GM23338 (cell line): ENCODE data around the gene PYDC2. TPM values are rescaled to one million over a fixed set of nuclear protein-coding genes. Genes with fewer than 3 reads are reported as not detected.

Experiments used
- ATAC-seq: fragments of 200-7000 bp; cut with Tn5 transposase; 3 replicates; pipeline ENCODE4 v1.9.1; 2020
- DNase-seq: peaks from one replicate; pipeline ENCODE4 v3.0.0-alpha.2; 2015; ENCODE audit warnings: low spot score
- H2AFZ ChIP-seq: fragments of 200-600 bp; sonication (generic); 2 replicates; pipeline ENCODE4 v1.8.0; 2016; ENCODE audit warnings: antibody characterized with exemption, mild to moderate bottlenecking, moderate library complexity
- H3F3A ChIP-seq: fragments of 200-600 bp; sonication (generic); replicated peaks from 2 replicates; pipeline ENCODE4 v1.8.0; 2017; ENCODE audit warnings: antibody characterized with exemption, mixed run types, low read depth
- H3K27ac ChIP-seq: fragments of 200-600 bp; sonication (generic); 2 replicates; pipeline ENCODE4 v1.6.1; 2016; ENCODE audit warnings: low read depth
- H3K27me3 ChIP-seq: fragments of 200-600 bp; sonication (generic); 2 replicates; pipeline ENCODE4 v1.8.0; 2016; ENCODE audit warnings: mild to moderate bottlenecking, mixed run types, moderate library complexity; ENCODE audit not compliant: insufficient read depth
- H3K36me3 ChIP-seq: fragments of 200-600 bp; sonication (generic); 2 replicates; pipeline ENCODE4 v1.8.0; 2016; ENCODE audit warnings: mild to moderate bottlenecking; ENCODE audit not compliant: insufficient read depth
- H3K4me1 ChIP-seq: fragments of 200-600 bp; sonication (generic); 2 replicates; pipeline ENCODE4 v1.8.0; 2016; ENCODE audit warnings: mild to moderate bottlenecking, moderate library complexity; ENCODE audit not compliant: insufficient read depth
- H3K4me2 ChIP-seq: fragments of 200-600 bp; sonication (generic); 2 replicates; pipeline ENCODE4 v1.7.1; 2017; ENCODE audit warnings: mixed run types
- H3K4me3 ChIP-seq: fragments of 200-600 bp; sonication (generic); 2 replicates; pipeline ENCODE4 v1.6.1; 2016; ENCODE audit warnings: mixed run types
- H3K79me2 ChIP-seq: fragments of 200-600 bp; sonication (generic); replicated peaks from 2 replicates; pipeline ENCODE4 v1.8.0; 2017; ENCODE audit warnings: mild to moderate bottlenecking; ENCODE audit not compliant: insufficient read depth
- H3K9me2 ChIP-seq: fragments of 200-600 bp; sonication (generic); 2 replicates; pipeline ENCODE4 v1.8.0; 2017; ENCODE audit not compliant: insufficient read depth
- H4K20me1 ChIP-seq: fragments of 200-600 bp; sonication (generic); replicated peaks from 2 replicates; pipeline ENCODE4 v1.8.0; 2017; ENCODE audit warnings: mild to moderate bottlenecking; ENCODE audit not compliant: insufficient read depth
- H3K27ac Mint-ChIP-seq: 2 replicates; pipeline ENCODE4 v1.8.0; 2020; ENCODE audit warnings: inconsistent platforms, mild to moderate bottlenecking, moderate library complexity, mixed read lengths
- H3K27me3 Mint-ChIP-seq: 3 replicates; pipeline ENCODE4 v1.8.0; 2022; ENCODE audit warnings: low read depth, mild to moderate bottlenecking, moderate library complexity, mixed read lengths, inconsistent platforms; ENCODE audit not compliant: insufficient read depth, poor library complexity
- H3K36me3 Mint-ChIP-seq: 3 replicates; pipeline ENCODE4 v1.8.0; 2021; ENCODE audit warnings: low read depth, mild to moderate bottlenecking, inconsistent platforms, moderate library complexity, mixed read lengths
- H3K4me1 Mint-ChIP-seq: 3 replicates; pipeline ENCODE4 v1.8.0; 2020; ENCODE audit warnings: mild to moderate bottlenecking, inconsistent platforms, mixed read lengths
- H3K4me3 Mint-ChIP-seq: 3 replicates; pipeline ENCODE4 v1.8.0; 2021; ENCODE audit warnings: moderate library complexity, mild to moderate bottlenecking, inconsistent platforms, mixed read lengths
- H3K9me3 Mint-ChIP-seq: 3 replicates; pipeline ENCODE4 v1.8.0; 2020; ENCODE audit warnings: moderate library complexity, mild to moderate bottlenecking, inconsistent platforms, mixed read lengths
- CREB1 ChIP-seq: fragments of 250-450 bp; sonication (Bioruptor Pico); IDR thresholded peaks from 2 replicates; pipeline ENCODE4 v1.5.0; 2020; ENCODE audit warnings: low read depth, mild to moderate bottlenecking, moderate library complexity
- EZH2 ChIP-seq: fragments of 200-600 bp; sonication (generic); IDR thresholded peaks from one replicate; pipeline ENCODE4 v1.8.0; 2017; ENCODE audit warnings: antibody characterized with exemption, mild to moderate bottlenecking, low read depth; ENCODE audit not compliant: unreplicated experiment
- EZH2phosphoT487 ChIP-seq: fragments of 200-600 bp; sonication (generic); IDR thresholded peaks from one replicate; pipeline ENCODE4 v1.8.1; 2018; ENCODE audit warnings: antibody characterized with exemption; ENCODE audit not compliant: unreplicated experiment
- JUNB ChIP-seq: IDR thresholded peaks from one replicate; pipeline ENCODE4 v1.6.1; 2016; ENCODE audit warnings: antibody characterized with exemption; ENCODE audit not compliant: unreplicated experiment
- NANOG ChIP-seq: IDR thresholded peaks from 2 replicates; pipeline ENCODE4 v1.6.1; 2016; ENCODE audit warnings: antibody characterized with exemption, borderline replicate concordance
- POLR2AphosphoS5 ChIP-seq: IDR thresholded peaks from 2 replicates; pipeline ENCODE4 v1.6.1; 2016; ENCODE audit warnings: antibody characterized with exemption, low read depth
- STAT1 ChIP-seq: IDR thresholded peaks from one replicate; pipeline ENCODE4 v1.6.1; 2016; ENCODE audit warnings: antibody characterized with exemption; ENCODE audit not compliant: unreplicated experiment
- ZNF114 ChIP-seq: fragments of 250-450 bp; sonication (Bioruptor Pico); IDR thresholded peaks from 2 replicates; pipeline ENCODE4 v1.5.0; 2020; ENCODE audit warnings: mild to moderate bottlenecking, moderate library complexity
- ZNF331 ChIP-seq: fragments of 250-450 bp; sonication (Bioruptor Pico); IDR thresholded peaks from 2 replicates; pipeline ENCODE4 v1.5.0; 2020; ENCODE audit warnings: low read depth, mild to moderate bottlenecking, moderate library complexity
- polyA plus RNA-seq: library from polyadenylated mRNA; unstranded; fragments of >200 nt; fragmentation: Nextera tagmentation; extraction: Ambion mirVana; gene quantifications from 2 replicates; pipeline ENCODE4 v1.2.1, GENCODE V29; 2016
- total RNA-seq: library from RNA; depleted of rRNA; stranded (reverse); fragments of >200 nt; shearing (Covaris generic); gene quantifications from 2 replicates; pipeline ENCODE4 v1.2.3, GENCODE V29; 2014
- TF ChIP-seq, protein P1 (sequence below): IDR thresholded peaks from one replicate; pipeline ENCODE4 v1.6.1; 2018; ENCODE audit warnings: antibody characterized with exemption; ENCODE audit not compliant: unreplicated experiment
- TF ChIP-seq, protein P2 (sequence below): IDR thresholded peaks from 2 replicates; pipeline ENCODE4 v1.6.1; 2016; ENCODE audit warnings: antibody characterized with exemption
- TF ChIP-seq, protein P3 (sequence below), 2 experiments: fragments of 200-600 bp in 1 of 2; sonication (generic) in 1 of 2; conservative IDR thresholded peaks; 2 replicates each; pipeline versions ENCODE4 v1.5.1 to v1.6.1; 2016 to 2017; ENCODE audit warnings: antibody characterized with exemption in 2 of 2, low read depth in 2 of 2, mild to moderate bottlenecking in 2 of 2, moderate library complexity in 1 of 2
- TF ChIP-seq, protein P4 (sequence below): fragments of 250-450 bp; sonication (Bioruptor Pico); IDR thresholded peaks from 2 replicates; pipeline ENCODE4 v1.5.0; 2020; ENCODE audit warnings: mild to moderate bottlenecking, moderate library complexity

PYDC2 gene
- total and polyA plus RNA-seq, 2 experiments from 2014 or later, result not detected

DNA sequence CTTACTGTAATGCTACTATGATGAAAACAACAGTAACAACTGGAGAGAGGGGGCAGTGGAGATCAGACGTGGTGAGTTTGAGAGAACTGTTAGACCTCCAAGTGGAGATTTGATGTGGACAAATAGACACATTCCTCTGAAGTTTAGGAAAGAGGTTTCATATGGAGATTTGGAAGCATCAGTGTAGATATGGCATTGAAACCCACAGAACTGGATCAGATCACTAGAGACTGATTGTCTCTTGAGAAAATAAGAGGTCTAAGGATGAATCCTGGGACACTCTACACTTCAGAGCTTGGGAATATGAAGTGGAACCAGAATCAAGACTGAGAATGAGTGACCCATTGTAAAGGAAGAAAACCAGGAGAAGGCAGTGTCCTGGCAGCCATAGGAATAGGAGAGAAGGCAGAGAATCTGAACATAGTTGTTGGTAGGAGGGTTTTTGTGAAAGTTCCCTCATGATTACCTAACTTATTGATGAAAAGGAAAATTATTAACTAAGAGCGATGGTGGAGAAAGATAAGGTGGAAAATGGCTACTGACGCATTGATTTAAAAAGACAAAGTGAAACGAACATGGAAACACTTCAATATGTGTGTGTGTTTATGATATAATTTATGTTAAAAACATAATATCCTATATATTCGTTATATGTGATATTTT, 29.7 kb upstream of the PYDC2 start:
- Histone ChIP-seq H2AFZ (no peak overlapping the region), H3K36me3 (no peaks in the 10 kb centered on the region), H3K27ac (no peak overlapping the region), H3F3A (no peaks in the 10 kb centered on the region), H3K4me2 (no peak overlapping the region), H3K4me3 (no peak overlapping the region), H4K20me1 (no peaks in the 10 kb centered on the region), H3K27me3 (no peaks in the 10 kb centered on the region), H3K9me2 (no peaks in the 10 kb centered on the region), H3K4me1 (no peaks in the 10 kb centered on the region), H3K79me2 (no peaks in the 10 kb centered on the region)
- ATAC-seq (no peak), DNase-seq (no peak)
- Mint-ChIP-seq H3K27ac (no peak overlapping the region), H3K27me3 (no peaks in the 10 kb centered on the region), H3K9me3 (no peaks in the 10 kb centered on the region), H3K36me3 (no peaks in the 10 kb centered on the region), H3K4me1 (no peaks in the 10 kb centered on the region), H3K4me3 (no peak overlapping the region)
- no peak for TF ChIP-seq POLR2AphosphoS5
- TF ChIP-seq, protein P1, sequence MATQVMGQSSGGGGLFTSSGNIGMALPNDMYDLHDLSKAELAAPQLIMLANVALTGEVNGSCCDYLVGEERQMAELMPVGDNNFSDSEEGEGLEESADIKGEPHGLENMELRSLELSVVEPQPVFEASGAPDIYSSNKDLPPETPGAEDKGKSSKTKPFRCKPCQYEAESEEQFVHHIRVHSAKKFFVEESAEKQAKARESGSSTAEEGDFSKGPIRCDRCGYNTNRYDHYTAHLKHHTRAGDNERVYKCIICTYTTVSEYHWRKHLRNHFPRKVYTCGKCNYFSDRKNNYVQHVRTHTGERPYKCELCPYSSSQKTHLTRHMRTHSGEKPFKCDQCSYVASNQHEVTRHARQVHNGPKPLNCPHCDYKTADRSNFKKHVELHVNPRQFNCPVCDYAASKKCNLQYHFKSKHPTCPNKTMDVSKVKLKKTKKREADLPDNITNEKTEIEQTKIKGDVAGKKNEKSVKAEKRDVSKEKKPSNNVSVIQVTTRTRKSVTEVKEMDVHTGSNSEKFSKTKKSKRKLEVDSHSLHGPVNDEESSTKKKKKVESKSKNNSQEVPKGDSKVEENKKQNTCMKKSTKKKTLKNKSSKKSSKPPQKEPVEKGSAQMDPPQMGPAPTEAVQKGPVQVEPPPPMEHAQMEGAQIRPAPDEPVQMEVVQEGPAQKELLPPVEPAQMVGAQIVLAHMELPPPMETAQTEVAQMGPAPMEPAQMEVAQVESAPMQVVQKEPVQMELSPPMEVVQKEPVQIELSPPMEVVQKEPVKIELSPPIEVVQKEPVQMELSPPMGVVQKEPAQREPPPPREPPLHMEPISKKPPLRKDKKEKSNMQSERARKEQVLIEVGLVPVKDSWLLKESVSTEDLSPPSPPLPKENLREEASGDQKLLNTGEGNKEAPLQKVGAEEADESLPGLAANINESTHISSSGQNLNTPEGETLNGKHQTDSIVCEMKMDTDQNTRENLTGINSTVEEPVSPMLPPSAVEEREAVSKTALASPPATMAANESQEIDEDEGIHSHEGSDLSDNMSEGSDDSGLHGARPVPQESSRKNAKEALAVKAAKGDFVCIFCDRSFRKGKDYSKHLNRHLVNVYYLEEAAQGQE, result no peak
- TF ChIP-seq EZH2phosphoT487, result no peak
- TF ChIP-seq, protein P2, sequence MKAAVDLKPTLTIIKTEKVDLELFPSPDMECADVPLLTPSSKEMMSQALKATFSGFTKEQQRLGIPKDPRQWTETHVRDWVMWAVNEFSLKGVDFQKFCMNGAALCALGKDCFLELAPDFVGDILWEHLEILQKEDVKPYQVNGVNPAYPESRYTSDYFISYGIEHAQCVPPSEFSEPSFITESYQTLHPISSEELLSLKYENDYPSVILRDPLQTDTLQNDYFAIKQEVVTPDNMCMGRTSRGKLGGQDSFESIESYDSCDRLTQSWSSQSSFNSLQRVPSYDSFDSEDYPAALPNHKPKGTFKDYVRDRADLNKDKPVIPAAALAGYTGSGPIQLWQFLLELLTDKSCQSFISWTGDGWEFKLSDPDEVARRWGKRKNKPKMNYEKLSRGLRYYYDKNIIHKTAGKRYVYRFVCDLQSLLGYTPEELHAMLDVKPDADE, result no peak
- no peak for TF ChIP-seq JUNB
- TF ChIP-seq CREB1 (CRISPR knock-in tag), result no peak
- TF ChIP-seq STAT1, result no peak
- no peak for TF ChIP-seq EZH2
- TF ChIP-seq ZNF114, result no peak
- TF ChIP-seq, protein P3, sequence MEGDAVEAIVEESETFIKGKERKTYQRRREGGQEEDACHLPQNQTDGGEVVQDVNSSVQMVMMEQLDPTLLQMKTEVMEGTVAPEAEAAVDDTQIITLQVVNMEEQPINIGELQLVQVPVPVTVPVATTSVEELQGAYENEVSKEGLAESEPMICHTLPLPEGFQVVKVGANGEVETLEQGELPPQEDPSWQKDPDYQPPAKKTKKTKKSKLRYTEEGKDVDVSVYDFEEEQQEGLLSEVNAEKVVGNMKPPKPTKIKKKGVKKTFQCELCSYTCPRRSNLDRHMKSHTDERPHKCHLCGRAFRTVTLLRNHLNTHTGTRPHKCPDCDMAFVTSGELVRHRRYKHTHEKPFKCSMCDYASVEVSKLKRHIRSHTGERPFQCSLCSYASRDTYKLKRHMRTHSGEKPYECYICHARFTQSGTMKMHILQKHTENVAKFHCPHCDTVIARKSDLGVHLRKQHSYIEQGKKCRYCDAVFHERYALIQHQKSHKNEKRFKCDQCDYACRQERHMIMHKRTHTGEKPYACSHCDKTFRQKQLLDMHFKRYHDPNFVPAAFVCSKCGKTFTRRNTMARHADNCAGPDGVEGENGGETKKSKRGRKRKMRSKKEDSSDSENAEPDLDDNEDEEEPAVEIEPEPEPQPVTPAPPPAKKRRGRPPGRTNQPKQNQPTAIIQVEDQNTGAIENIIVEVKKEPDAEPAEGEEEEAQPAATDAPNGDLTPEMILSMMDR (conservative IDR thresholded peaks at IDR 0.05; ENCODE audit: low read depth in 2 of 2), result no peak
- no peak for TF ChIP-seq NANOG
- TF ChIP-seq, protein P4, sequence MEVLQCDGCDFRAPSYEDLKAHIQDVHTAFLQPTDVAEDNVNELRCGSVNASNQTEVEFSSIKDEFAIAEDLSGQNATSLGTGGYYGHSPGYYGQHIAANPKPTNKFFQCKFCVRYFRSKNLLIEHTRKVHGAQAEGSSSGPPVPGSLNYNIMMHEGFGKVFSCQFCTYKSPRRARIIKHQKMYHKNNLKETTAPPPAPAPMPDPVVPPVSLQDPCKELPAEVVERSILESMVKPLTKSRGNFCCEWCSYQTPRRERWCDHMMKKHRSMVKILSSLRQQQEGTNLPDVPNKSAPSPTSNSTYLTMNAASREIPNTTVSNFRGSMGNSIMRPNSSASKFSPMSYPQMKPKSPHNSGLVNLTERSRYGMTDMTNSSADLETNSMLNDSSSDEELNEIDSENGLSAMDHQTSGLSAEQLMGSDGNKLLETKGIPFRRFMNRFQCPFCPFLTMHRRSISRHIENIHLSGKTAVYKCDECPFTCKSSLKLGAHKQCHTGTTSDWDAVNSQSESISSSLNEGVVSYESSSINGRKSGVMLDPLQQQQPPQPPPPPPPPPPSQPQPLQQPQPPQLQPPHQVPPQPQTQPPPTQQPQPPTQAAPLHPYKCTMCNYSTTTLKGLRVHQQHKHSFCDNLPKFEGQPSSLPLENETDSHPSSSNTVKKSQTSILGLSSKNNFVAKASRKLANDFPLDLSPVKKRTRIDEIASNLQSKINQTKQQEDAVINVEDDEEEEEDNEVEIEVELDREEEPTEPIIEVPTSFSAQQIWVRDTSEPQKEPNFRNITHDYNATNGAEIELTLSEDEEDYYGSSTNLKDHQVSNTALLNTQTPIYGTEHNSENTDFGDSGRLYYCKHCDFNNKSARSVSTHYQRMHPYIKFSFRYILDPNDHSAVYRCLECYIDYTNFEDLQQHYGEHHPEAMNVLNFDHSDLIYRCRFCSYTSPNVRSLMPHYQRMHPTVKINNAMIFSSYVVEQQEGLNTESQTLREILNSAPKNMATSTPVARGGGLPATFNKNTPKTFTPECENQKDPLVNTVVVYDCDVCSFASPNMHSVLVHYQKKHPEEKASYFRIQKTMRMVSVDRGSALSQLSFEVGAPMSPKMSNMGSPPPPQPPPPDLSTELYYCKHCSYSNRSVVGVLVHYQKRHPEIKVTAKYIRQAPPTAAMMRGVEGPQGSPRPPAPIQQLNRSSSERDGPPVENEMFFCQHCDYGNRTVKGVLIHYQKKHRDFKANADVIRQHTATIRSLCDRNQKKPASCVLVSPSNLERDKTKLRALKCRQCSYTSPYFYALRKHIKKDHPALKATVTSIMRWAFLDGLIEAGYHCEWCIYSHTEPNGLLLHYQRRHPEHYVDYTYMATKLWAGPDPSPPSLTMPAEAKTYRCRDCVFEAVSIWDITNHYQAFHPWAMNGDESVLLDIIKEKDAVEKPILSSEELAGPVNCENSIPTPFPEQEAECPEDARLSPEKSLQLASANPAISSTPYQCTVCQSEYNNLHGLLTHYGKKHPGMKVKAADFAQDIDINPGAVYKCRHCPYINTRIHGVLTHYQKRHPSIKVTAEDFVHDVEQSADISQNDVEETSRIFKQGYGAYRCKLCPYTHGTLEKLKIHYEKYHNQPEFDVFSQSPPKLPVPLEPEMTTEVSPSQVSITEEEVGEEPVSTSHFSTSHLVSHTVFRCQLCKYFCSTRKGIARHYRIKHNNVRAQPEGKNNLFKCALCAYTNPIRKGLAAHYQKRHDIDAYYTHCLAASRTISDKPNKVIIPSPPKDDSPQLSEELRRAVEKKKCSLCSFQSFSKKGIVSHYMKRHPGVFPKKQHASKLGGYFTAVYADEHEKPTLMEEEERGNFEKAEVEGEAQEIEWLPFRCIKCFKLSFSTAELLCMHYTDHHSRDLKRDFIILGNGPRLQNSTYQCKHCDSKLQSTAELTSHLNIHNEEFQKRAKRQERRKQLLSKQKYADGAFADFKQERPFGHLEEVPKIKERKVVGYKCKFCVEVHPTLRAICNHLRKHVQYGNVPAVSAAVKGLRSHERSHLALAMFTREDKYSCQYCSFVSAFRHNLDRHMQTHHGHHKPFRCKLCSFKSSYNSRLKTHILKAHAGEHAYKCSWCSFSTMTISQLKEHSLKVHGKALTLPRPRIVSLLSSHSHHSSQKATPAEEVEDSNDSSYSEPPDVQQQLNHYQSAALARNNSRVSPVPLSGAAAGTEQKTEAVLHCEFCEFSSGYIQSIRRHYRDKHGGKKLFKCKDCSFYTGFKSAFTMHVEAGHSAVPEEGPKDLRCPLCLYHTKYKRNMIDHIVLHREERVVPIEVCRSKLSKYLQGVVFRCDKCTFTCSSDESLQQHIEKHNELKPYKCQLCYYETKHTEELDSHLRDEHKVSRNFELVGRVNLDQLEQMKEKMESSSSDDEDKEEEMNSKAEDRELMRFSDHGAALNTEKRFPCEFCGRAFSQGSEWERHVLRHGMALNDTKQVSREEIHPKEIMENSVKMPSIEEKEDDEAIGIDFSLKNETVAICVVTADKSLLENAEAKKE, result no peak
- no peak for TF ChIP-seq ZNF331
